Globus pallidus (tissue), 1 donor: ENCODE data around the gene TEC.

ENCODE experiments used
- DNase-seq: peaks from one replicate; pipeline ENCODE4 v3.0.0-alpha.2; 2015; ENCODE audit warnings: low spot score

TEC gene

GRCh38 chr4:48163746-48164145 lies 105.9 kb downstream of the TEC start:
- no peak for DNase-seq

DNA sequence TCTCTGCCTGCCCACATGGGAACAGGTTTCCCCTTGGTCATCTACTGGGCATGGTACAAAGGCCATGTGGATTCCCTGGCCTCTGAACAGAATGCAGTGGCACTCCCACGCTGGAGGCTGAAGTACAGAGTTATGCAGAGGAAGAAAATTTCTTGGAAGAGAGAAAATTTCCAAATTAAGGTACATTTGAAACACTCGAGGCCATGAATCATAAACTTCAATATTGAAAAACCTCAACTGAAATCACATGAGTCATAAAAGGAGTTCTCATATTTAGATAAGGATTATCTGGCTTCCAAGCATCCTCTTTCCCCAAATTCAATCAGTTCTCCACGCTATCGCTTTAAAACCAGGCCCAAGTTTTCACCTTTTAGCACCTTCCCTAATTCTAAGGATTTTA lies 107.5 kb downstream of the TEC start:
- no peak for DNase-seq

DNA sequence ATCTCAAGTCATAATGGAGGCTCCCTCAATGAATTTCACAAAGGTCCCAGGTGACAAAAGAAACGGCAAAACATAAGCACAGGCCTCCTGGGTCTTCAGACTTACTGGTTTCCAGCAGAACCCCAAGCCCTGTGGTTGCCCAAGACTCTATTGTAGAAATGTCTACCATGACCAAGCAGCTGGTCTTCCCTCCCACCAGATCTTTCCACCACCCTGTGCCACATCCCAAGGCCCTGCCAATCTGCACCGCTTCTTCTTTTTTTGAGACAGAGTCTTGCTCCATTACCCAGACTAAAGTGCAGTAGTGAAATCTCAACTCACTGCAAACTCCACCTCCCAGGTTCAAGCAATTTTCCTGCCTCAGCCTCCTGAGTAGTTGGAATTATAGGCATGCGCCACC lies 112.4 kb downstream of the TEC start:
- DNase-seq: no peak

- no peak for DNase-seq
These were observed 113.2 kb downstream of the TEC start for GRCh38 chr4:48156423-48156822.

- DNase-seq: no peak
These were observed 115.7 kb downstream of the TEC start for GRCh38 chr4:48153791-48154550.

DNA sequence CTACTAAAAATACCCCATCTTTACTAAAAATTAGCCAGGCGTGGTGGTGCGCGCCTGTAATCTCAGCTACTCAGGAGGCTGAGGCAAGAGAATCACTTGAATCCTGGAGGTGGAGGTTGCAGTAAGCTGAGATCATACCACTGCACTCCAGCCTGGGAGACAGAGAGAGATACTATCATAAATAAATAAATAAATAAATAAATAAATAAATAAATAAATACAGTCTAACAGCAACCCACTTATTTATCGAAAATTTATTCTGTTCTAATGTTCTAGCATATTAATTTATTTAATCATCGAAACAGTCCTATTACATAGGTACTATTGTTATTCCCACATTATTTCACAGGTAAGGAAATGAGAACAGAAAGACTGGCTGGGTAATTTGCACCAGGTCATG lies 117.4 kb downstream of the TEC start:
- no peak for DNase-seq

GRCh38 chr4:48149827-48150370 lies 119.7 kb downstream of the TEC start:
- DNase-seq: no peak

DNA sequence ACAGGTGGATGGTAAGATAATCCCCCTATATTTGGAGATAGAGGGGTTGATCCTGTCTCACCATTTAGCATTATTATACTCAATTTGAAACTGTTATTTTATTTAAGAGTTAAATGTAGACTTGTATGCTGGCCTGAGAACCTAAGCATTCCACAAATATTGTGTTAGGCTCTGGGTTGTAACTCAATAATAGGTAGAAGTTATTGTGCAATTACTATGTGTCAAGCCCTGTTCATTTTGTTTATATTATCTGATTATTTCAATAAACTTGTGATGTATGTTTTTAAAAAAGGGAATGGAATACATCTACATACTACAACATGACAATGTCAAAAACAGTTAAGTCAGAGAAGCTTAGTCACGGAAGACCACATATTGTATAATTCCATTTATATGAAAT lies 122.0 kb downstream of the TEC start:
- no peak for DNase-seq

GRCh38 chr4:48141048-48141447 lies 128.6 kb downstream of the TEC start:
- DNase-seq: peak; percentile 27

- DNase-seq: no peak
These were observed 129.9 kb downstream of the TEC start for GRCh38 chr4:48139691-48140090.

- DNase-seq: no peak
These were observed 130.7 kb downstream of the TEC start for GRCh38 chr4:48138936-48139335.

DNA sequence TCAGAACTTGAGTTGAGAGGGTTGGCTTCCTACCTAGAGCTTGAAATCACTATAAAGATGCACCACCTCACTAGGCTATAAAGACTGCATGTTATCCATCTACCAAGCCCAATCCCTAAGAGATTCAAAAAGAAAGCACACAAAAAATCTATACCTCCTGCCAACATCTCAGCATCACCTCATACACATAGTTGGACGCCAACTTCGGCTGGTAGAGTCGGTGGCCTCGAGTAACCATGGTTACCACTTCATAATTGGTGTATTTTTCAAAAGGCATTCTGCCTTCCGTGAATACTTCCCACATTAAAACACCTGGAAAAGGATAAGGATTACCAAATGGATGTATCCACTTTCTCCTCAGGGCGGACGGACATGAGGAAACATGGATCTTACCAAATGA lies 131.1 kb downstream of the TEC start:
- no peak for DNase-seq

DNA sequence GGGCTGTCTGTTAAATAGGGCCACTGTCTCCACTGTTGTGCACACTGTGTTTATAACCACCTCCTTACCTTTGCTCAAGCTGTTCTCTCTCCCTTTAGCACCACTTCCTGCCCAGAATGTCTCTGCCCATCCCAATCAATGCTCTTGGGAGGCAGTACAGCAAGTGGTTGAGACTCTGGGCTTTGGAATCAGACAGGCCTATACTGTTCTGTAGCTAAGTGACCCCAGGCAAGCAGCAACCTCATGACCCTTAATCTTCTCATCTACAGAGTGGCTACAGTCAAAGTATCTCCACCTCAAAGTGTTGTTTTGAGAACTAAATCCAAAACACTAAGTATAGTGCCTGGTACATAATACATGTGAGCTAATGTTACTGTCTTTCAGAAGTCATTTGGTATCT lies 131.8 kb downstream of the TEC start:
- DNase-seq: no peak

DNA sequence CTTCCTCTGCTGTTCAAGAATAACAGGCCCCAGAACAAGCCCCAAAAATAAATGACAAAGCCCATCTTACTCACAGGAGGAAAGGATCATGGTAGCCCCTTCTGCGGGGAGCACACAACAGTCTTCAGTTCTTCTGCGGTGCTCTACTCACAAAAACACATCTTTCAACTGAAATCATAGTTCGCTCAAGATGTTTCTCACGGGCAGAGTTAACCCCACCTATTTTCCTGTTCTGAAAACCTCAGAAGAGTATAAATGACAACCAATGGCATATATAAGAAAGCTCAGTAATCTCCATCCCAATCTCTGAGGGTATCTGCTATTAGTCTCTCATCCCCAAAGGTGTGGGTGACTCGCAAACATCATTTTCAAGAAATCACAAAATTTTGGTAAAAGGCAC lies 135.6 kb downstream of the TEC start, which contains the start of gene TXK:
Gene TXK, minus strand, starts transcription at position 170 of the 400 bp plus-strand sequence. Its CDS starts 80 bp downstream, at position 90.
- no peak for DNase-seq

DNA sequence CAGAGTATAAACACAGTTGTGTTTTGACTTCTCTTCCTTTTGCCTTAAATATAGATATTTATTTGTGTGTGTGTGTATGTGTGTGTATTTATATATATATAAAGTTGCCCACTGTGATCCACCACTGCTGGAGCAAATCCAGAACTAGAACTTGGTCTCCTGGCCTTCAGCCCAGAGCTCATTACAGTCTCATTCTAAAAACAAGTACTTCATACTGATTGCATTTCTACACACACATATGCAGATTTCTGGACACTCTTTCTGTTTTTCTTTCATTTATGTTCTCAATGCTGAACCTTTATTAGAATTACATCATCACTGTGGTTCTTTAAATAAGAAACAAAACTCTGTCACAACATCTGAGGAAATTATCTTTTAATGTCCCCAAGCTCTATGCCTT lies 136.0 kb downstream of the TEC start:
- DNase-seq: no peak

- no peak for DNase-seq
These were observed 137.9 kb downstream of the TEC start for GRCh38 chr4:48131736-48132135.

GRCh38 chr4:48130100-48130499 lies 139.5 kb downstream of the TEC start:
- no peak for DNase-seq

DNA sequence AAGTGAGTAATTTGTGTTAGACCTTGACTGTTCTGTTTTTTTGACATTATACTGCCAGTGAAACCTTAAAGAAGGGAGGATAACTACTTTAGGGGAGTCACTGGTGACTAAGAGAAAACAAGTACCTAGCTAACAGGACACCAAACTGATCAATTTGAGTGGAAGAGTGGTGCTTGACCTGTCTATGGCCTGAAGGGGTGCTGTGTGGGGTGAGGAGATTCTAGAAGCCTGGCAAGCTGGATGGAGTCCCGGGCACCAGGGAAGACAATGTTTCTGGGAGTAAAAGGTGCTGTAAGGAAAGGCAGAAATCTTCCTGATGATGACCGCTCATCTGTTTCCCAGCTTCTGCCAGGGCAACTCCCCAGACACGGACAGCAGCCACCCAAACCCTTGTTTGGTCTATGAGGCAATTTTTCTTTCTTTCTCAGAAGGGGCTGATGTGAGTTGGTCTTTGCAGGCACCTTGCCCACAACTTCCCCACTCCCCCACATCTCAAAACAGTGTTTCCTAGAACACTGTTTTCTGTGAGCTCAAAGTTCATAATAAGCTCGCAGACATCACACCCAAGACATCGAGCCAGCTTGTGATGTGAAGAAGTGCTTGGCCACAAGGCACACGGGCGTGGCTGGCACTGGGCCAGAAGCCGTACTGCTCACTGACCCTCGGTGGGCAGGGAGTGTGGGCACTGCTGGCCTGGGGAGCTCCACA lies 140.2 kb downstream of the TEC start:
- no peak for DNase-seq

DNA sequence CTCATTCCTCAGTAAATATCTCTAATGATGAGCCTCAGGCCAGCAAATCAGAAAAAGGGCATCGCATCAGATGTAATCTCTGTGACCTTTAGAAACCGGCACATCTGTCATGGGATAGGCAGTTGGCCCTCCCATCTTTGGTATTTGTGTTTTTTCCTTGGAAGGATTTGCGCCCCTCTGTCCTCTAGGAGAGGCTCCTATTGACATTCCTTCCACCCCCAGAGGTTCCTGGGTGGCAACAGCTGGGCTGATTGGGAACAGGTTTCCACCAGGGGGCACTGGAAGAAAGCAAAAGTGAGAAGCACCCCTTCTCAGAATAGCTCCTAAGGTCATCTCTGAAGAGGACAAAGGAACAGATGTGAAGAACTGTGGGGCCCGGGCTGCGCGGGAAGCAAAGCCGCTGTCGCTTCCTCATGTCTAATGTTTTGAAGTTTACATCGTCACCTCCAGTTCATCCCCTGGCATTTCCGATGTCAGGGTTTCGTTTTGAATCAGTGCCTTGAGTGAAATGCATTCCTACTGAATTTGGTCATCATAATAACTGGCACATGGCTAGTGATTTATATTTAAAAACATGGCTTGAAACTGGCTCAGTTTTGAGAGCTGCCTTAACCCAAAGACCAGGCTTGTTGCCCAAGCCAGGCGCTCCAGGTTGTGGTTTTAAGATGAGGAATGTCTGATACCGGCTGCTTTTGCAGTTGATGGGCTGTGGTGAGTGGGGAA lies 141.8 kb downstream of the TEC start:
- DNase-seq: peak; percentile 12

GRCh38 chr4:48127231-48127630 lies 142.4 kb downstream of the TEC start:
- DNase-seq: no peak

DNA sequence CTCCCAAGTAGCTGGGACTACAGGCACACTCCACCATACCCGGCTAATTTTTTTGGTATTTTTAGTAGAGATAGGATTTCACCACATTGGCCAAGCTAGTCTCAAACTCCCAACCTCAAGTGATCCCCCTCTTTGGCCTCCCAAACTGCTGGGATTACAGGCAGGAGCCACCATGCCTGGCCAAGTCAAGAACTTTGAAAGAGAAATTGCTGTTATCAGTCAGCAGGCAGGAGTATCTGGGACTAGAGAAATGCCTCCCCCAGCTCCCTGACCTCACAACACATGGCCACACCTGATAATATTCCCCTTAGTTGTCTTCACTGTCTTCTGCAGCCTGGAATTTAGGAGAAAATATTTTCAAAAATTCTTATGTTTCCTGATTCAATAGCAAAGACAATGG lies 143.0 kb downstream of the TEC start:
- no peak for DNase-seq

GRCh38 chr4:48124870-48125269 lies 144.8 kb downstream of the TEC start:
- DNase-seq: no peak

DNA sequence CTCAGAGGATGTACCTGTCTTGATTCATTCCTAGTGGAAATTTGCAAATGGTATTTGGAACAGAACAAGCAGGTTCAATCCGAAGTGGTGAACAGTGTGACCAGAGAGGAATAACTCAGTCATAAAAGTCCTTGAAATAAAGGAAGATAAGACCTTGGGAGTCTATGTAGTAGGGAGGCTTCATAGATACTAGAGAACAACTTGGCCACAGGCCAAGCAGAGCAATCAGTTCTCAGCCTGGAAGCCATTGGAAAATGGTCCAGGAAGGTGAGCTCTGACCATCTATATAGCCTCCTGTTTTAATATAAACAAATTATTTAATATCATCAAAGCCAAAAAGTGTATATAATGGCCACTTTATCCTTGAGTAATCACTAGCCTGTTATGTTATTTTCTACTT lies 146.9 kb downstream of the TEC start:
- DNase-seq: no peak
